ENCODE data around the gene UBR3. TPM values are rescaled to one million over a fixed set of nuclear protein-coding genes. Genes with fewer than 3 reads are reported as not detected.

Gene UBR3
- total and polyA plus RNA-seq, 2 experiments from 2014 or later = 10.7 to 28.0 TPM

DNA sequence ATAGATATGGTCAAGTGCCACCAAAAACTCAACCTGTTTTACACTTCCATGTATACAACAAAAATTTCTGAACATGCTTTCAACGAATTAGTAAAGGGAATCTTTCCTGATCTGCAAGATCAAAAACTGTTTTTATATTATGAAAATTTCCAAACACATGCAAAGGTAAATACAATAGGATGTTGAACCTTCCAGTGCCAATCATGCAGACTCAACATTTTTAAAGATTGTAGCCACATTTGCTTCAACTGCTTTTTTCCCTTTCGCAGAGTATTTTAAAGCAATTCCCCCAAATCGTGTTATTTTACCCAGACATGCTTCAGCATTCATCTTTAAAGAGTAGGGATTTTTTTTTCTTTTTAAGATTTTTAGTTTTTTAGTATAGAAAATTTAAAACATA, 40.3 kb downstream of the UBR3 start (continued):
- TF ChIP-seq, protein P1, sequence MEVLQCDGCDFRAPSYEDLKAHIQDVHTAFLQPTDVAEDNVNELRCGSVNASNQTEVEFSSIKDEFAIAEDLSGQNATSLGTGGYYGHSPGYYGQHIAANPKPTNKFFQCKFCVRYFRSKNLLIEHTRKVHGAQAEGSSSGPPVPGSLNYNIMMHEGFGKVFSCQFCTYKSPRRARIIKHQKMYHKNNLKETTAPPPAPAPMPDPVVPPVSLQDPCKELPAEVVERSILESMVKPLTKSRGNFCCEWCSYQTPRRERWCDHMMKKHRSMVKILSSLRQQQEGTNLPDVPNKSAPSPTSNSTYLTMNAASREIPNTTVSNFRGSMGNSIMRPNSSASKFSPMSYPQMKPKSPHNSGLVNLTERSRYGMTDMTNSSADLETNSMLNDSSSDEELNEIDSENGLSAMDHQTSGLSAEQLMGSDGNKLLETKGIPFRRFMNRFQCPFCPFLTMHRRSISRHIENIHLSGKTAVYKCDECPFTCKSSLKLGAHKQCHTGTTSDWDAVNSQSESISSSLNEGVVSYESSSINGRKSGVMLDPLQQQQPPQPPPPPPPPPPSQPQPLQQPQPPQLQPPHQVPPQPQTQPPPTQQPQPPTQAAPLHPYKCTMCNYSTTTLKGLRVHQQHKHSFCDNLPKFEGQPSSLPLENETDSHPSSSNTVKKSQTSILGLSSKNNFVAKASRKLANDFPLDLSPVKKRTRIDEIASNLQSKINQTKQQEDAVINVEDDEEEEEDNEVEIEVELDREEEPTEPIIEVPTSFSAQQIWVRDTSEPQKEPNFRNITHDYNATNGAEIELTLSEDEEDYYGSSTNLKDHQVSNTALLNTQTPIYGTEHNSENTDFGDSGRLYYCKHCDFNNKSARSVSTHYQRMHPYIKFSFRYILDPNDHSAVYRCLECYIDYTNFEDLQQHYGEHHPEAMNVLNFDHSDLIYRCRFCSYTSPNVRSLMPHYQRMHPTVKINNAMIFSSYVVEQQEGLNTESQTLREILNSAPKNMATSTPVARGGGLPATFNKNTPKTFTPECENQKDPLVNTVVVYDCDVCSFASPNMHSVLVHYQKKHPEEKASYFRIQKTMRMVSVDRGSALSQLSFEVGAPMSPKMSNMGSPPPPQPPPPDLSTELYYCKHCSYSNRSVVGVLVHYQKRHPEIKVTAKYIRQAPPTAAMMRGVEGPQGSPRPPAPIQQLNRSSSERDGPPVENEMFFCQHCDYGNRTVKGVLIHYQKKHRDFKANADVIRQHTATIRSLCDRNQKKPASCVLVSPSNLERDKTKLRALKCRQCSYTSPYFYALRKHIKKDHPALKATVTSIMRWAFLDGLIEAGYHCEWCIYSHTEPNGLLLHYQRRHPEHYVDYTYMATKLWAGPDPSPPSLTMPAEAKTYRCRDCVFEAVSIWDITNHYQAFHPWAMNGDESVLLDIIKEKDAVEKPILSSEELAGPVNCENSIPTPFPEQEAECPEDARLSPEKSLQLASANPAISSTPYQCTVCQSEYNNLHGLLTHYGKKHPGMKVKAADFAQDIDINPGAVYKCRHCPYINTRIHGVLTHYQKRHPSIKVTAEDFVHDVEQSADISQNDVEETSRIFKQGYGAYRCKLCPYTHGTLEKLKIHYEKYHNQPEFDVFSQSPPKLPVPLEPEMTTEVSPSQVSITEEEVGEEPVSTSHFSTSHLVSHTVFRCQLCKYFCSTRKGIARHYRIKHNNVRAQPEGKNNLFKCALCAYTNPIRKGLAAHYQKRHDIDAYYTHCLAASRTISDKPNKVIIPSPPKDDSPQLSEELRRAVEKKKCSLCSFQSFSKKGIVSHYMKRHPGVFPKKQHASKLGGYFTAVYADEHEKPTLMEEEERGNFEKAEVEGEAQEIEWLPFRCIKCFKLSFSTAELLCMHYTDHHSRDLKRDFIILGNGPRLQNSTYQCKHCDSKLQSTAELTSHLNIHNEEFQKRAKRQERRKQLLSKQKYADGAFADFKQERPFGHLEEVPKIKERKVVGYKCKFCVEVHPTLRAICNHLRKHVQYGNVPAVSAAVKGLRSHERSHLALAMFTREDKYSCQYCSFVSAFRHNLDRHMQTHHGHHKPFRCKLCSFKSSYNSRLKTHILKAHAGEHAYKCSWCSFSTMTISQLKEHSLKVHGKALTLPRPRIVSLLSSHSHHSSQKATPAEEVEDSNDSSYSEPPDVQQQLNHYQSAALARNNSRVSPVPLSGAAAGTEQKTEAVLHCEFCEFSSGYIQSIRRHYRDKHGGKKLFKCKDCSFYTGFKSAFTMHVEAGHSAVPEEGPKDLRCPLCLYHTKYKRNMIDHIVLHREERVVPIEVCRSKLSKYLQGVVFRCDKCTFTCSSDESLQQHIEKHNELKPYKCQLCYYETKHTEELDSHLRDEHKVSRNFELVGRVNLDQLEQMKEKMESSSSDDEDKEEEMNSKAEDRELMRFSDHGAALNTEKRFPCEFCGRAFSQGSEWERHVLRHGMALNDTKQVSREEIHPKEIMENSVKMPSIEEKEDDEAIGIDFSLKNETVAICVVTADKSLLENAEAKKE (CRISPR knock-in tag; IDR thresholded peaks at IDR 0.05) = no peak
- TF ChIP-seq NANOG (IDR thresholded peaks at IDR 0.05; ENCODE audit: borderline replicate concordance) (no peak), CREB1 (CRISPR knock-in tag; IDR thresholded peaks at IDR 0.05; ENCODE audit: low read depth) (no peak), EZH2 (IDR thresholded peaks at IDR 0.05; ENCODE audit: low read depth, unreplicated experiment) (no peak), ETS1 (IDR thresholded peaks at IDR 0.05) (no peak), STAT1 (IDR thresholded peaks at IDR 0.05; ENCODE audit: unreplicated experiment) (no peak)
- TF ChIP-seq, protein P2, sequence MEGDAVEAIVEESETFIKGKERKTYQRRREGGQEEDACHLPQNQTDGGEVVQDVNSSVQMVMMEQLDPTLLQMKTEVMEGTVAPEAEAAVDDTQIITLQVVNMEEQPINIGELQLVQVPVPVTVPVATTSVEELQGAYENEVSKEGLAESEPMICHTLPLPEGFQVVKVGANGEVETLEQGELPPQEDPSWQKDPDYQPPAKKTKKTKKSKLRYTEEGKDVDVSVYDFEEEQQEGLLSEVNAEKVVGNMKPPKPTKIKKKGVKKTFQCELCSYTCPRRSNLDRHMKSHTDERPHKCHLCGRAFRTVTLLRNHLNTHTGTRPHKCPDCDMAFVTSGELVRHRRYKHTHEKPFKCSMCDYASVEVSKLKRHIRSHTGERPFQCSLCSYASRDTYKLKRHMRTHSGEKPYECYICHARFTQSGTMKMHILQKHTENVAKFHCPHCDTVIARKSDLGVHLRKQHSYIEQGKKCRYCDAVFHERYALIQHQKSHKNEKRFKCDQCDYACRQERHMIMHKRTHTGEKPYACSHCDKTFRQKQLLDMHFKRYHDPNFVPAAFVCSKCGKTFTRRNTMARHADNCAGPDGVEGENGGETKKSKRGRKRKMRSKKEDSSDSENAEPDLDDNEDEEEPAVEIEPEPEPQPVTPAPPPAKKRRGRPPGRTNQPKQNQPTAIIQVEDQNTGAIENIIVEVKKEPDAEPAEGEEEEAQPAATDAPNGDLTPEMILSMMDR (conservative IDR thresholded peaks at IDR 0.05; ENCODE audit: low read depth in 2 of 2) = no peak

Measured in GM23338 (cell line).